Skin of body (tissue), 2 donors: Measurements from ENCODE around the gene BACE2. TPM values are rescaled to one million over a fixed set of nuclear protein-coding genes. Genes with fewer than 3 reads are reported as not detected.

Experiments used
- DNase-seq: peaks from one replicate; lab custom pipeline; 2025; lab: John Stamatoyannopoulos, UW
- total RNA-seq: library from RNA; depleted of rRNA; stranded (reverse); fragments of >200 nt; gene quantifications from one replicate; pipeline ENCODE4 v1.2.3, GENCODE V29; 2014

The BACE2 gene
- total RNA-seq, 1 donor from 2014 or later = 53.2 TPM

- DNase-seq = no peak
Measured at GRCh38 chr21:41215856-41216408, 48.0 kb downstream of the BACE2 start.

DNA sequence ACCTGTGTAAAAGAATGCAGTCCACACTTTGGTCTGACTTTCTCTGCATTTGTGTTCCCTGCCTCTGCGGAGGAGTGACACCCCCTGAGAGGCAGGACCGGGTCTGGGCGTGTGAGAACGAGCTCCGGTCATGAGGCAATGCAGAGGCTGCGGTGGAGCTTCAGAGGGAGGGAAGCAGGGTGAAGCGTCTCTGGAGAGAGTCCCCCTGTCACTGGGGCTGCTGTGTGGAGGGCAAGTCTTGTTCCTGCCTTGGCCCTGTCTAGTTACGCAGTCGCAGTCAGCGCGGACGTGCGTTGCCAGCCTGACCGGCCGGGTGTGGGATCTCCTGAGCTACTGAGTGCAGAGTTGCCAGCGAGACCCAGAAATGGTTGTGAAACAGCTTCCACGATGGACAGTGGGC lies 48.5 kb downstream of the BACE2 start:
- no peak for DNase-seq

DNA sequence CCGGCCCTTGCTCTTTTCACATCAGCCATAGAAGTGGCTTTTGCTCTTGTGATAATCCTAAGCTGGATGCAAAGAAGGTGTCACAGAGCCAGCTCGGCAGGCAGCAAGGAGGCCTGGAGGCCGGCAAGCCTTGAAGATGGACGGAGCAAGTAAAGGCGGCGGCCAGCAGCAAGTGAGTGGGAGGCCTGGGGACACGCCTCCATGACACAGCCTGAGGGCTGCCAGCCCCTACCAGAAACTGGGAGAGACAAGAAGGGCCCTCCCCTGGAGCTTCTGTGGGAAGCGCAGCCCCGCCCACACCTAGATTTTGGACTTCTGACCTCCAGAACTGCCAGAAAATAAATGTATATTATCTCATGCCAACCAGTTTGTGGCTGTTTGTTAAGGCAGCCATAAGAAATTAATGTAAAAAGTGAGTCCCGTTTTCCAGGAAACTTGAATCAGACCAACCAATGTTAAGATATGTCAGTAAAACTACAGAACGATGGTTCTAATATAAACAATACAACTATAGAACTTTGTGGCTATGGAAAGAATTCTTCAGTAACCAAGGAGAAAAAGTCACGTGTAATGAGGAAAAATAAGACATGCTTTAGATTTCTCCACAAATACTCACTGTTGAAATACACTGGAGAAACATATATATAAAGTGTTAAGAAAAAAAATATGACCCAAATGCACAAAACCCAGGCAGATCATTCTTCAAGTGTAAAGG lies 49.9 kb downstream of the BACE2 start:
- peak; percentile 15 for DNase-seq

- DNase-seq = no peak
Measured at GRCh38 chr21:41219498-41220207, 51.7 kb downstream of the BACE2 start.

DNA sequence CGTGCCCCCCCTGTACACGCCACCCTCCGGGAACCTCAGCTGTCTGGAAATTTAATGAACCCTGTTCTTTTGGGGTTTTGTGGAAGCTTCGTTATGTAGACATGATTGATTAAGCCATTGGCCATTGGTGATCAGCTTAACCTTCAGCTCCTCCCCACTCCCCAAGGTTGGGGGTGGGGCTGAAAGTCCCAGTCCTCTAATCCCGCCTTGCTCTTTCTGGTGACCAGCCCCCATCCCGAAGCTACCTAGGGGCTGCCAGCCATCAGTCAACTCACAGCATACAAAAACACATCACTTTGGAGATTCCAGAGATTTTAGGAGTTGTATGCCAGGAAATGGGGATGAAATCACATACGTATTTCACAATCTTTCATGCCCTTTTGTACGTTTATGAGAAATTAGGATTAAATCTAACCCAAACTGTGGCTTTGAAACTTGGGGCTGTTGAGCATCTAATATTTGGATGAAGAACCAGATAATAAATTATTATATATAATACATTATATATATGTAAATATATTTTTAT lies 52.3 kb downstream of the BACE2 start:
- no peak for DNase-seq

GRCh38 chr21:41222247-41223068 lies 54.5 kb downstream of the BACE2 start:
- no peak for DNase-seq

DNA sequence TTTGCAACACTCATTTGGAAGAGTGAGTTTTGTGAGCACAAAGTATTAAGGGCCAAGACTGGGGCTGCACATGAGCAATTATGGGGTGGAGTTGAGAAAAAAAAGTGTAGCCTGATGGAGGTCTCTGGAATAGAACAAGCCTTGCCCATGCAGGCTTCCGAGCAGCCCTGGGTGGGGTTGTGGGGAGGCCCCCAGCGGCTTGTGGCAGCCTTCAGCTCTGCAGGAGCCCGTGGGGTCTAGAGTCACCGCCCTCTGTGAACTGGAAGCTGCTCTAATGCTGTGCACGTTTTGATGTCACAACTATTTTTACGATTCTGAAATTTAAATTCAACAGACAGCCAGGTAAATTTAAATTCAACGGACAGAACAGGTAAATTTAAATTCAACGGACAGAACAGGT lies 58.9 kb downstream of the BACE2 start:
- no peak for DNase-seq

GRCh38 chr21:41227357-41228005 lies 59.5 kb downstream of the BACE2 start:
- no peak for DNase-seq

DNA sequence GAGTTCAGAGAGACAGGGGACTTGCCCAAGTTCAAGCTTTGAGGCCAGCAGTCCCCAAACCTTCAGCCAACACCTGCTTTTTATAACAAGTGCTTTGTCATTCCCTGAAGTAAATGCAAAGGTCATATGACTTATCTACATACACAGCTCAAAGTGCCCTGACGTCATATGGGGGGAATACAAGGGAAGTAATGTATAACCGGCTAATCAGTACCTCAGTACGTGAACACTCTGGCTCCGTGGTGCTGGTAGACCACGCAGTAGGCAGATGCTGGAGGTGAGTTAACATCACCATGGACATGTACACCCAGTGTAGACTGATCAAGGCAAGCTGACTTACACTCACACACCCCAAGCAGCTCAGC lies 60.0 kb downstream of the BACE2 start:
- DNase-seq = no peak

GRCh38 chr21:41228492-41228891 lies 60.5 kb downstream of the BACE2 start:
- no peak for DNase-seq

DNA sequence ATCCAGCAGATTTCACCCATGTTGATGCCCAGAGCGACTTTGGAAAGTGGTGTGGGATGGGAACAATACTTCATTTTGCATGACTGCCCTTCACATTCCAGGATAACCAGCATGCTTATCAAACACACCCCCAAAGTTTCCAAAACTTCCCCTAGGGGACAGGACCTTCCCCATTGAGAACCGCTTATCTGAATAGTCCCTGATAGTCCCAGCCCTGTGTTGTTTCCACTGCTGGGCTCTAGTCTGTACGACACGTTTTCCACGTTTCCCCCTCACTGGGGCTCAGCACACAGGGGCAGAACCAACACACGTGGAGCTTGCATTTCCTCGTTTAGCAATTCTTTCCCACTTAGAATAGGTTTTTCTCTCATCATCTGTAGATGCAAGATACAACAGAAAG lies 61.0 kb downstream of the BACE2 start:
- no peak for DNase-seq

DNA sequence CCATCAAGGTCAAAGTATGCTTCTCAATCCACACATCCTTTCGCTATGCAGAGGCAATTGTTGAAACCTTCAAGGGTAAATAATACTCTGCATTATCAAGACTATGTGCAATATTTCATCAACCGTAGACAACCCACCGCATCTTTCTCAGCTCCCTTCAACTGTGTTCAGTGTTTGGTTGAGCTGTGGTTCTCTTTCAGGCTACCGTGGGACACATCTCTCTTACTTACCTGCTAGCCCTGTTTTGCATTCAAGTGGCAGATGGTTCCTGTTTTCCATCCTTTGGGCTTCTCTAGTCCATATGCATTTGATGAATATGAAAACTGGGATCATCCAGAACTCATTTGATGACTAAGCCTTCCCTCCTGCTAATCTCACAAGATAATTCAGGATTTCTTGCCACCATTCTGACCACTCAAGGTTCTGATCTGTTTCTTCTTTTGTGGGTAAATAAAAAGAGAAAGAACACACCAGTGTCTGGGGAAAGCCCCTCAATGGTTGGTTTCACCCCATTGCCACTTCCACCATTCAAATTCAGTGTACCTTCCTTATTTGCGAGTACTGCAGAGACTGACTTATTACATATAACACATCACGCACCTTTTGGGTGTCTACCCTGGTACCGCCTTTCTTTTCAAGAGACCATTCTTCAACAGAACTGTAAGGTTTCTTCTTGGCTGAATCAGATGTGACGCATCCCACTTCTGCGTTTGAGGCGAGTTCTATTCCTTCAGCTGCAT lies 61.7 kb downstream of the BACE2 start:
- no peak for DNase-seq

DNA sequence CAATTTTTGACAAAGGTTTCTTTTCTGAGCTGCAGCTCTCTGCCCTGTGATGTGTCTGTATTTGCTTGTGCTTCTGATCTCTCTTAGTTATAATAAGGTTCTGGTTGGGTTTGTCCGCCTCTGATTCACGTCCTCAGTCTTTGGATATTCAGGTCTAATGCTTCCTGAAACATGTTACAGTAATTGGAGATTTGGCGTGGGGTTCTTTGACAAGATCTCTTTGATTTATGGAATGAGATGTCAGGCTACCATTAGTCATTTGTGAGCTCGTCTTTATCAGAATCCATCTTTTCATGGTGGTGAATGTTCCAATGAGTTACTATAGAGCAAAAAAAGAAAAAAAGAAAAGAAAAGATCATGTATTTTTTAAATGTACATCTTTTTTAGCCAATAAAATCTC lies 62.5 kb downstream of the BACE2 start:
- DNase-seq = no peak

GRCh38 chr21:41231060-41231459 lies 63.1 kb downstream of the BACE2 start:
- DNase-seq = no peak

DNA sequence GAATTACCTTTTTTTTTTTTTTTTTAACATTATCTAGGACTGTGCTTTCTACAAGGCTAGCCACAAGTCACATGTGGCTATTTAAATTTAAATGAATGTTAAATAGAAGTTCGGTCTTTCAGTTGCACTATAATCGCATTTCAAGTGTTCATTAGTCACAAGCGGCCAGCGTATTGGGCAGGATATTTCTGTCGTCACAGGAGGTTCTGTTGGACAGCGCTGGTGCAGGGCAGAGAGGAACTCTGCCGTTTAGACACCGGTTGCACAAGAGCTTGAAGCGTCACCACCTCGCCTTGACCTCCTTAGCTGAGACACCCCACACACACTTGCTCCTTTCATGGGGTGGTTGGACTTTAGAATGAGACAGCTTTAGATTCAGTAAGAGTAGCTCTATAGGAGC lies 64.1 kb downstream of the BACE2 start:
- DNase-seq = no peak

DNA sequence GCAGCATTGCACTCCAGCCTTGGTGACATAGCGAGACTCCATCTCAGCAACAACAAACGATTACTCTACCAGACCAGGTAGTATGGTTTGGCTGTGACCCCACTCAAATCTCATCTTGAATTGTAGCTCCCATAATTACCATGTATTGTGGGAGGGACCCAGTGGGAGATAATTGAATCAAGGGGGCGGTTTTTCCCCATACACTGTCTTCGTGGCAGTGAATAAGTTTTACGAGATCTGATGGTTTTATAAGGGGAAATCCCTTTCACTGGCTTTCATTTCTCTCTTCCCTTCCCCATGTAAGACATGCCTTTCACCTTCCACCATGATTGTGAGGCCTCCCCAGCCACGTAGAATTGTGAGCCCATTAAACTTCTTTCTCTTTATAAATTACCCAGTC lies 66.0 kb downstream of the BACE2 start:
- no peak for DNase-seq

- no peak for DNase-seq
Measured at GRCh38 chr21:41234569-41234968, 66.6 kb downstream of the BACE2 start.

DNA sequence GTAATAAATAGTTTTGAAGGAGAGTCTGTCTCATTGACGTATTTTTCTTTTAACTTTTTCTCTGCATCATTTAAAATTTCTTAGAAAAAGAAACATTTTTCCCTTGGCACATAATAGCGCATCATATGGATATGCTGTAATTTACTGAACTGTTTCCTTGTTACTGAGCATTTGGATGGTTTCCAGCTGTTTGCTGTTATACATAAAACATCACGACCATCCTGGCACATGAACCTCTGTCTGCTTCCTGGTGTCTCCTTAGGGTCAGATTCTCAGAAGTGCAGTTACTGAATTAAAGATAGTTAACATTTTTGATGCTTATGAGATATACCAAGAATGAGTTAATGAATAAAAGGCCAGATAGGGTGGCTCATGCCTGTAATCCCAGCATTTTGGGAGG lies 67.2 kb downstream of the BACE2 start:
- DNase-seq = no peak

DNA sequence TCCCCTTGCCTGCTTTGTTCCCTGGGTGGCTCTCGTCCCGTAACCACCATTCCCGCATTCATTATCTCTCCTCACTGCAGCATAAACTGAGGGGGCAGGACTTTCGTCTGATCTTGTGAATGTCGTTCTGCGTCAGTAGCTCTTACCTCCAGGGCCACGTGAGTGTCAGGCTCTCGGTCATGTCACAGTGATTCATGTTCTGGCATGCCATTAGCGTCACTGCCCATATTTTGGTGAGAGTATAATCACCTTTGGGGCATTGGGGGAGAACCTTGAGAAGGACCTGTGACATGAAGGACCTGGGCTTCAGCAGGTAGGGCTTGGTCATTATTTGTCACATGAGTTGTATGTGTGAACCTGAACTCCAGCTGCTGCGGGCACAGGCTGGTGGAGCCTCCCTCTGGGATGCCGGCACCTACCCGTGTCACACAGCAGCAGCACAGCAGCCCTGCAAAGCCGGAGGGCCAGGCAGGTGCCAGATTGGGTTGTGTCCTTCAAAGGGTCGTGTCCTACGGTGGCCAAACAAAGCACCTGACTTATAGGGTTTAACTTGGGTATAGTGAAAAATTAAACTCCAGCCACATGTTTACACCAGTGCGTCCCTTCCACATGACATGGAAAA lies 68.5 kb downstream of the BACE2 start:
- no peak for DNase-seq
